GM19043 (cell line): ENCODE data around the gene ARMC3.
"Not testable (repeated sequence)": the region's sequence is repeated elsewhere in the genome, so short reads cannot be mapped to it uniquely, and the experiment has no call there.

Source experiments
- ATAC-seq: cut with Tn5 transposase; IDR thresholded peaks from one replicate; pipeline ENCODE4 v1.9.1; 2021; ENCODE audit warnings: low read depth; ENCODE audit not compliant: unreplicated experiment

The ARMC3 gene

GRCh38 chr10:23067939-23068775, 140.3 kb downstream of the ARMC3 start:
- no peak for ATAC-seq

- no peak for ATAC-seq
Observed at GRCh38 chr10:23069019-23069815, 141.4 kb downstream of the ARMC3 start.

- ATAC-seq, result not testable (repeated sequence)
Observed at GRCh38 chr10:23070092-23070912, 142.4 kb downstream of the ARMC3 start.

GRCh38 chr10:23070913-23071218, 143.0 kb downstream of the ARMC3 start:
- no peak for ATAC-seq

- ATAC-seq, result not testable (repeated sequence)
Observed at GRCh38 chr10:23072593-23072992, 144.7 kb downstream of the ARMC3 start.

- no peak for ATAC-seq
Observed at GRCh38 chr10:23073527-23073926, 145.7 kb downstream of the ARMC3 start.

- no peak for ATAC-seq
Observed at GRCh38 chr10:23075672-23076071, 147.8 kb downstream of the ARMC3 start.

GRCh38 chr10:23078114-23078513, 150.3 kb downstream of the ARMC3 start:
- no peak for ATAC-seq

- no peak for ATAC-seq
Observed at GRCh38 chr10:23079700-23080099, 151.8 kb downstream of the ARMC3 start.

- no peak for ATAC-seq
Observed at GRCh38 chr10:23080262-23080661, 152.4 kb downstream of the ARMC3 start.

GRCh38 chr10:23081221-23081750, 153.4 kb downstream of the ARMC3 start:
- ATAC-seq, result no peak

- ATAC-seq, result no peak
Observed at GRCh38 chr10:23081891-23082290, 154.0 kb downstream of the ARMC3 start.
